Measurements from ENCODE around the gene MYADM.
"Not testable (repeated sequence)": the region's sequence is repeated elsewhere in the genome, so short reads cannot be mapped to it uniquely, and the experiment has no call there.

The MYADM gene

GRCh38 chr19:53868892-53869804 lies 1.5 kb downstream of the MYADM start:
- peak; percentile 68 for DNase-seq (ENCODE audit: low read depth, low spot score)

DNA sequence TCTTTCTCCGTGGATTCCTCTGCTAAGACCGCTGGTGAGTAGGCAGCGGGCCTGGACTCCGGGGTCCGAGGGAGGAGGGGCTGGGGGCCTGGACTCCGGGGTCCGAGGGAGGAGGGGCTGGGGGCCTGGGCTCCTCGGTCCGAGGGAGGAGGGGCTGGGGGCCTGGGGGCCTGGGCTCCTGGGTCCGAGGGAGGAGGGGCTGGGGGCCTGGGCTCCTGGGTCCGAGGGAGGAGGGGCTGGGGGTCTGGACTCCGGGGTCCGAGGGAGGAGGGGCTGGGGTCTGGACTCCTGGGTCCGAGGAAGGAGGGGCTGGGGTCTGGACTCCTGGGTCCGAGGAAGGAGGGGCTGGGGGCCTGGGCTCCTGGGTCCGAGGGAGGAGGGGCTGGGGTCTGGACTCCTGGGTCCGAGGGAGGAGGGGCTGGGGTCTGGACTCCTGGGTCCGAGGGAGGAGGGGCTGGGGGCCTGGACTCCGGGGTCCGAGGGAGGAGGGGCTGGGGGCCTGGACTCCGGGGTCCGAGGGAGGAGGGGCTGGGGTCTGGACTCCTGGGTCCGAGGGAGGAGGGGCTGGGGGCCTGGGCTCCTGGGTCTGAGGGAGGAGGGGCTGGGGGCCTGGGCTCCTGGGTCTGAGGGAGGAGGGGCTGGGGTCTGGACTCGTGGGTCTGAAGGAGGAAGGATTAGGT lies 2.3 kb downstream of the MYADM start:
- not testable (repeated sequence) for DNase-seq (ENCODE audit: low read depth, low spot score)

DNA sequence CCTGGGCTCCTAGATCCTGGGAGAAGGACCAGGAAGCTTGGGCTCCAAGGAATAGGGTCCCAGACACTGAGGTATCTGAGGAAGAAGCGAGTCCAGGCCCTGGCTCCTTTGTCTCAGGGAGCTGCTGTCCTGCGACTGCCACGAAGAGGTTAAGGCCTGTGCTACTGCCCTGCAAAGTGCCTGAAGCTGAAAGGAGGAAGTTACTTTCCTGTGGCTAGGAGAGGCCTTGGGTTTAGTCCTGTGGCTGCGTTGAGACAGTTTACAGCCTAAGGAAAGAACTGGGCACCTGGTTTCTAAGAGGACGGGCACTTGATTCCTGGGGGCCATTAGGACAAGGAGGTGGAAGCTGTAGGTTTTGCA lies 2.8 kb downstream of the MYADM start:
- DNase-seq (ENCODE audit: low read depth, low spot score), result no peak

DNA sequence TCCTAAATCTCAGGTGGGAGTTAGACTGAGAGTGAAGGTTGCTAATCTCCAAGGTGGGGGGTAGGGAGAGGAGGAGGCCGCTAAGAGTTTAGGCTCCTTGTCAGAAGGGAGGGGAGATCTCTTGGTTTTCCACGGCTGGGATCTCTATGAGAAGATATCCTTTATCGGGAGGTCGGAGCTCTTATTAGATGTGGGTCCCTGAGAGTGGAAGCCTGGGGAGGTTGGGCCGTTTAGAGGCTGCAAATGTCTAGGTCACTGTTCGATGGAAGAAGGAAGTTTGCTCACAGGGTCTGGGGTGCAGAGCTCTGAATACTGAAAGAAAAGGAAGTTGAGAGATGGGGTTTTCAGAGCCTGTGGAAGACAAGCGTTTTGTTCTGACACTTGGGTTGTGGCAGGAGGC lies 3.8 kb downstream of the MYADM start:
- DNase-seq (ENCODE audit: low read depth, low spot score), result no peak

GRCh38 chr19:53872762-53873161 lies 5.1 kb downstream of the MYADM start:
- DNase-seq (ENCODE audit: low read depth, low spot score), result no peak

- no peak for DNase-seq (ENCODE audit: low read depth, low spot score)
Measured at GRCh38 chr19:53873773-53874605, 6.3 kb downstream of the MYADM start.

- DNase-seq (ENCODE audit: low read depth, low spot score), result no peak
Measured at GRCh38 chr19:53874606-53874990, 6.9 kb downstream of the MYADM start.

- DNase-seq (ENCODE audit: low read depth, low spot score), result no peak
Measured at GRCh38 chr19:53875602-53876325, 8.1 kb downstream of the MYADM start.

DNA sequence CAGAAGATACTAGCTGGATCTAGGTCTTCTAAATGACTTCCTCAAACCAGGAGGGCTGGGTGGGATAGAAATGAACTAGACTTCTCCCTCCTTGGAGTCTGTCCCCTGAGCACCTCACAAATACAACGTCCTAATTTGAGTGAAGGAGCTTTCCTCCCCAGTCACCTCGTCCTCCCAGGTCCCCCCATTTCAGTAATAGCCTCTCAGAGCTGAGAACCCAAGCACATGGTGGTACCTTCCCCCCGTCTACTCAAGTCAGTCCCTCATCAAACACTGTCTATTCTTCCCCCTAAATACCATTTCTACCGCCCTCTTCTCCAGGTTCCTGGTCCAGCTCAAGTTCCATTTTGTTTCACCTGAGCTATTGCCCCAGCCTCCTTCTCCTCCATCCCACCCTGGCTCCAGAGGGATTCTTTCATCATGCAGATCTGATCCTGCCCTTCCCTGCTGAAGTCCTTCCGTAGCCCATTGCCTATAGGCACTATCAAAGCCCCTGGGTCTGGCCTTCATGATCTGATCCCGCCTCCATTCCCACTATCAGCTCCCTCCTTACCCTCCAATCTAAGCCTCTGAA lies 9.1 kb downstream of the MYADM start:
- no peak for DNase-seq (ENCODE audit: low read depth, low spot score)

DNA sequence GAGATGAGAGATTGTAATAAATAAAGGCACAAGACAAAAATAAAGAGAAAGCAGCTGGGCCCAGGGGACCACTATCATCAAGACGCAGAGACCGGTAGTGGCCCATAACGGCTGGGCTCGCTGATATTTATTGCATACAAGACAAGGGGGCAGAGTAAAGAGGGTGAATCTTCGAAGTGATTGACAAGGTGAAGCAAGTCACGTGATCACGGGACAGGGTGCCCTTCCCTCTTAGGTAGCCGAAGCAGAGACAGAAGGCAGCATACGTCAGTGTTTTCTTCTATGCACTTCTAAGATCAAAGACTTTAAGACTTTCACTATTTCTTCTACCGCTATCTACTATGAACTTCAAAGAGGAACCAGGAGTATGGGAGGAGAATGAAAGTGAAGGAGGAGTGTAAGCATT lies 9.7 kb downstream of the MYADM start:
- no peak for DNase-seq (ENCODE audit: low read depth, low spot score)

- no peak for DNase-seq (ENCODE audit: low read depth, low spot score)
Measured at GRCh38 chr19:53878776-53879139, 11.1 kb downstream of the MYADM start.

- no peak for DNase-seq (ENCODE audit: low read depth, low spot score)
Measured at GRCh38 chr19:53879140-53880081, 11.7 kb downstream of the MYADM start.

GRCh38 chr19:53880711-53881481 lies 13.2 kb downstream of the MYADM start:
- DNase-seq (ENCODE audit: low read depth, low spot score), result no peak

- no peak for DNase-seq (ENCODE audit: low read depth, low spot score)
Measured at GRCh38 chr19:53881482-53882390, 14.1 kb downstream of the MYADM start, which contains the start of gene PRKCG. TSS of gene PRKCG (plus strand) at chr19:53882197. CDS start at chr19:53882495, 298 bp downstream.

DNA sequence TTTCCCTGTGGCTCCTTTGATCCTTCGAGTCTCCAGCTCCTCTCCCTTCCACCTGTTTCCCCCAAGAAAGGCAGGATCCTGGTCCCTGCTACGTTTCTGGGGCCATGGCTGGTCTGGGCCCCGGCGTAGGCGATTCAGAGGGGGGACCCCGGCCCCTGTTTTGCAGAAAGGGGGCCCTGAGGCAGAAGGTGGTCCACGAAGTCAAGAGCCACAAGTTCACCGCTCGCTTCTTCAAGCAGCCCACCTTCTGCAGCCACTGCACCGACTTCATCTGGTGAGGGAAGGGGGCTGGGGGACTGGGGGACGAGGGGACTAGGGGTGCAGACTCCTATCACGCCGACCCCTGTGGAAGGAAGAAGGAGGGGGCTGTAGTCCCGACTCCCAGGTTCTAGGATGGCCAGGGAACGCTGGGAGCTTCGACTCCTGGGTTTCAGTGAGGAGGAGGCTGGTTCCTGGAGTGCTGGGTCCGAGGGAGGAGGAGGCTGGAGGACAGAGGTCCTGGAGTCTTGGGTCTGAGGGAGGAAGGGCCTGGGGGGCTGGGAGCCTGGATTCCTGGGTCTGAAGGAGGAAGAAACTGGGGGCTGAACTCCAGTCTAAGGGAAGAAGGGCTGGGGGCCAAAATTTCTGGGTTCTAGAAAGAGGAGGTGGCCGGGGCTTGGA lies 14.8 kb downstream of the MYADM start:
- DNase-seq (ENCODE audit: low read depth, low spot score), result no peak

DNA sequence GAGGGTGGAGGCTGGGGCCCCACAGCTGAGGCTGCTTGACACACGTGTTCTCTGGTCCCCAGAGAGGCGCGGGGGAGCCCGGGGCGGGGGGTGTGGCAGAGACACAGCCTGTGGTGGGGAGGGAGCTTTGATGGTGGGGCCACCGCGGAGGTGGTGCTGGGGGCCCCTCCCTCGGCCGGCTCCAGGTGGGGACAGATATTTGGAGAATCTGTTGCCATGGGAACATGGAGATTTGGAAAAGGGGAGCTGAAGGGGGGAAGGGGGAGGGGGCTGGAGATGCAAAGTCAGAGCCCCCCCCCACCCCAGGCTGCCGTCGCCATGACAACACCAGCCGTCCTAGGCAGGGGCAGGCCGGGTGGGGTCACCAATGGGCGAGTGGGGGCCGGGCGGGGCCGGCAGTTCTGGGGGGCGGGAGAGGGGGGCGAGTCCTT lies 15.6 kb downstream of the MYADM start:
- no peak for DNase-seq (ENCODE audit: low read depth, low spot score)

DNA sequence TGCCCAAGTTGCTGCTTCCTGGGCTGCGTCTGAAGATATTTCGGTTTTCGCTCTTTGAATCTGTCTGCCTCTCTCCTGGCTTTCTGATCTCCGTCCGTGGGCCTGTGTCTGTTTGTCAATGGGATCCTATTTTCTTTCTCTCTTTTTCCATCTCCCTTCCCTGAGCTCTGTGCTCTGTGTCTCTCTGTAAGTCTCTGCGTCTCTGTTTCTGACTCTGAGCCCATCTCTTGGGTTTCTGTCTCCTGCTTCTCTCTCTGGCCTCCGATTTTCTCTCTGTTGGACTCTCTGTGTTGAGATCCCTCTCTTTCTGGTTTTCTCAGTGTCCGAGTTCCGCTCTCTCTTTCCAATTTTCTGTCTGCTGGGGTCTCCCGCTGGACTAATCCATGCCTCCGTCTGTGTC lies 16.1 kb downstream of the MYADM start:
- DNase-seq (ENCODE audit: low read depth, low spot score), result no peak

DNA sequence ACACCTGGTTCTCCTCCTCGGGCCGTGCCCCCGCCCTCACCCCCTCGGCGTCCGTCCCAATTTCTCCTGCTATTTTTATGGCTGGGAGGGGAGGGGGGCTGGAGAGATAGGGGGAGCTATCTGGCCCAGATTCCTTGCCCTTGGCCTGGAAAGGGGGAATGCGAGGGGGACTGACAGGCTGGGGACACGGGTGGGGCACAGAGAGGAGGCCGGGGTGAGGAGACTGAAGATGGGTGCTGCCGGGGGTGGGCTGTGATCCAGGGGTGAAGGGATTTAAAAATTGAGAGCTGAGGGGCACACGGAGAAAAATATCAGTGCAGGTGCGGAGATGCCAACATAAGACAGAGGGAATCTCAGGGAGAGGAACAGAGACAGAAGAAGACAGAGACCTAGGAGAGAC lies 16.6 kb downstream of the MYADM start:
- DNase-seq (ENCODE audit: low read depth, low spot score), result no peak

All from activated CD4-positive, CD25-positive, alpha-beta regulatory T cell treated with anti-CD3 and anti-CD28 coated beads, Interleukin-2, amount 50 U/mL, for 16 hours (primary cell).